K562 (cell line): ENCODE data around the gene CNKSR2. TPM values are rescaled to one million over a fixed set of nuclear protein-coding genes. Genes with fewer than 3 reads are reported as not detected.

Source experiments
- ATAC-seq: fragments of 200-7000 bp; cut with Tn5 transposase; 3 replicates; pipeline ENCODE4 v1.9.1; 2020; ENCODE audit warnings: moderate library complexity
- BruUV-seq: library from RNA; stranded (reverse); fragments of 400-500 nt; replicated peaks from 2 replicates; lab custom pipeline; 2021; lab: Mats Ljungman, UMichigan
- CTCF ChIA-PET: fragments of 300-600 bp; formaldehyde crosslinking; extraction: SDS; loops from one replicate; lab custom pipeline; 2021; ENCODE audit warnings: low intra/inter-chr PET ratio; lab: Yijun Ruan, JAX
- POLR2A ChIA-PET: fragments of 300-600, 350-650 bp; sonication (Branson Sonifier 250); formaldehyde crosslinking; extraction: SDS; loops from one replicate; lab custom pipeline; 2021; ENCODE audit warnings: antibody characterized with exemption, inconsistent platforms; lab: Yijun Ruan, JAX
- DNase-seq, 4 experiments: peaks; one replicate each; pipeline versions ENCODE4 v3.0.0 to v3.0.0-alpha.2; 2011 to 2018; ENCODE audit warnings: low spot score in 3 of 4, mixed read lengths in 3 of 4; ENCODE audit errors: extremely low read depth in 1 of 4
- FAIRE-seq: peaks from 2 replicates; lab custom pipeline; 2011; peaks lifted over from hg19 to GRCh38; lab: Jason Lieb, UNC
- H2AFZ ChIP-seq: 2 replicates; pipeline ENCODE4 v1.6.0; 2011; ENCODE audit warnings: low read depth, low read length, control low read depth, inconsistent platforms
- H3K27ac ChIP-seq: fragments of 200-600 bp; 3 replicates; pipeline ENCODE4 v1.8.0; 2011; ENCODE audit warnings: low read depth, mild to moderate bottlenecking, control low read depth, inconsistent platforms, low read length, moderate library complexity, mixed read lengths; ENCODE audit errors: extremely low read depth
- H3K27me3 ChIP-seq, 2 experiments: fragments of 300-600 bp in 1 of 2; 2 replicates in 1 of 2; 3 replicates in 1 of 2; pipeline versions ENCODE4 v1.6.0 to v1.8.0; 2011; ENCODE audit warnings: inconsistent platforms in 2 of 2, low read length in 2 of 2, mild to moderate bottlenecking in 1 of 2, mixed read lengths in 1 of 2, moderate library complexity in 1 of 2; ENCODE audit not compliant: control insufficient read depth in 2 of 2, insufficient read depth in 2 of 2
- H3K36me3 ChIP-seq: fragments of 300-600 bp; 3 replicates; pipeline ENCODE4 v1.8.0; 2011; ENCODE audit warnings: mild to moderate bottlenecking, low read length, inconsistent platforms; ENCODE audit not compliant: control insufficient read depth, insufficient read depth
- H3K4me1 ChIP-seq, 2 experiments: fragments of 200-600 bp in 1 of 2; replicated peaks in 1 of 2; 2 replicates in 1 of 2; 3 replicates in 1 of 2; pipeline versions ENCODE4 v1.5.1 to v1.8.0; 2011; ENCODE audit warnings: inconsistent platforms in 2 of 2, low read length in 2 of 2, mild to moderate bottlenecking in 1 of 2, mixed read lengths in 1 of 2, moderate library complexity in 1 of 2; ENCODE audit not compliant: control insufficient read depth in 2 of 2, insufficient read depth in 2 of 2
- H3K4me2 ChIP-seq: 2 replicates; pipeline ENCODE4 v1.6.1; 2011; ENCODE audit warnings: low read length, control low read depth, inconsistent platforms, mixed read lengths; ENCODE audit not compliant: insufficient read depth
- H3K4me3 ChIP-seq: fragments of 200-600 bp; sonication (generic), shearing (Covaris generic); 2 replicates; pipeline ENCODE4 v1.5.1; 2016; ENCODE audit warnings: control low read depth, inconsistent platforms
- H3K79me2 ChIP-seq: fragments of 200-600 bp; 3 replicates; pipeline ENCODE4 v1.8.0; 2011; ENCODE audit warnings: low read length, inconsistent platforms; ENCODE audit not compliant: control insufficient read depth, insufficient read depth
- H3K9ac ChIP-seq, 2 experiments: 2 replicates each; pipeline versions ENCODE4 v1.6.0 to v1.6.1; 2011; ENCODE audit warnings: low read depth in 2 of 2, low read length in 2 of 2, control low read depth in 1 of 2, inconsistent platforms in 1 of 2, mild to moderate bottlenecking in 1 of 2, mixed read lengths in 1 of 2; ENCODE audit not compliant: insufficient read depth in 1 of 2
- H3K9me1 ChIP-seq: one replicate; pipeline ENCODE4 v1.6.0; 2011; ENCODE audit warnings: inconsistent platforms, mild to moderate bottlenecking, low read length, moderate library complexity; ENCODE audit not compliant: control insufficient read depth, insufficient read depth
- H3K9me3 ChIP-seq: replicated peaks from 2 replicates; pipeline ENCODE4 v1.5.1; 2011; ENCODE audit warnings: low read depth, low read length, inconsistent platforms; ENCODE audit not compliant: control insufficient read depth, insufficient read depth
- H4K20me1 ChIP-seq: replicated peaks from 2 replicates; pipeline ENCODE4 v1.6.1; 2011; ENCODE audit warnings: low read length, inconsistent platforms, mixed read lengths; ENCODE audit not compliant: control insufficient read depth, insufficient read depth
- AFF1 ChIP-seq, 2 experiments: fragments of 450-650 bp; IDR thresholded peaks; 2 replicates each; pipeline ENCODE4 v1.6.1; 2018; ENCODE audit warnings: mild to moderate bottlenecking in 2 of 2, low read depth in 1 of 2; ENCODE audit not compliant: partially characterized antibody in 2 of 2
- DPF2 ChIP-seq: fragments of 450-650 bp; IDR thresholded peaks from 2 replicates; pipeline ENCODE4 v1.6.1; 2016
- E2F3 ChIP-seq: fragments of 250-450 bp; sonication (Bioruptor Pico); IDR thresholded peaks from 2 replicates; pipeline ENCODE4 v1.4.0; 2020; ENCODE audit warnings: mild to moderate bottlenecking
- ELF2 ChIP-seq: fragments of 250-450 bp; sonication (Bioruptor Pico); IDR thresholded peaks from 2 replicates; pipeline ENCODE4 v1.5.0; 2021; ENCODE audit warnings: mild to moderate bottlenecking
- ETS2 ChIP-seq: IDR thresholded peaks from 2 replicates; pipeline ENCODE4 v1.6.1; 2016; ENCODE audit warnings: borderline replicate concordance, missing genetic modification characterization, mild to moderate bottlenecking, moderate library complexity, missing compliant biosample characterization; ENCODE audit not compliant: poor library complexity, severe bottlenecking
- FIP1L1 ChIP-seq: fragments of 200-400 bp; formaldehyde crosslinking; IDR thresholded peaks from 2 replicates; pipeline ENCODE4 v1.6.1; 2018; ENCODE audit warnings: mild to moderate bottlenecking, low read depth, low read length; ENCODE audit not compliant: poor library complexity, severe bottlenecking
- MAX ChIP-seq: sonication (generic); formaldehyde crosslinking; IDR thresholded peaks from 2 replicates; pipeline ENCODE4 v1.9.0; 2022; ENCODE audit warnings: mild to moderate bottlenecking, missing genetic modification reagents
- NEUROD1 ChIP-seq: fragments of 150-350 bp; IDR thresholded peaks from 2 replicates; pipeline ENCODE4 v1.6.1; 2014; ENCODE audit warnings: borderline replicate concordance, low read length, low read depth; ENCODE audit not compliant: partially characterized antibody
- NONO ChIP-seq, 2 experiments: fragments of 200-400 bp in 1 of 2; fragments of 450-650 bp in 1 of 2; formaldehyde crosslinking in 1 of 2; IDR thresholded peaks; 2 replicates each; pipeline ENCODE4 v1.6.1; 2017; ENCODE audit warnings: low read depth in 2 of 2, mild to moderate bottlenecking in 2 of 2, moderate library complexity in 2 of 2, low read length in 1 of 2
- PHB ChIP-seq: fragments of 250-450 bp; sonication (Bioruptor Pico); IDR thresholded peaks from 2 replicates; pipeline ENCODE4 v1.5.0; 2021
- POU5F1 ChIP-seq: fragments of 150-350 bp; IDR thresholded peaks from 2 replicates; pipeline ENCODE4 v1.6.1; 2014; ENCODE audit warnings: borderline replicate concordance, low read length, low read depth, mild to moderate bottlenecking; ENCODE audit not compliant: partially characterized antibody
- SNRNP70 ChIP-seq: fragments of 200-400 bp; formaldehyde crosslinking; optimal IDR thresholded peaks from 2 replicates; pipeline ENCODE3; 2017; ENCODE audit warnings: low read depth, low read length
- STAG1 ChIP-seq: sonication (generic); formaldehyde crosslinking; IDR thresholded peaks from 2 replicates; pipeline ENCODE4 v1.5.0; 2020; ENCODE audit warnings: missing genetic modification reagents, borderline replicate concordance
- UBTF ChIP-seq, 2 experiments: IDR thresholded peaks; 2 replicates each; pipeline ENCODE4 v1.6.1; 2012; ENCODE audit warnings: improper control_type of control experiment in 2 of 2, low read depth in 2 of 2, low read length in 2 of 2, borderline replicate concordance in 1 of 2
- ZNF24 ChIP-seq: fragments of 450-650 bp; IDR thresholded peaks from 2 replicates; pipeline ENCODE4 v1.6.1; 2016
- ZNF324 ChIP-seq: fragments of 250-450 bp; sonication (Bioruptor Pico); IDR thresholded peaks from 2 replicates; pipeline ENCODE4 v1.4.0; 2020; ENCODE audit warnings: mild to moderate bottlenecking
- WGBS: fragments of 100-300 bp; shearing (Covaris generic); methylation state at CpG from one replicate; pipeline ENCODE4 v1.1.6; 2016; ENCODE audit warnings: low coverage, mixed read lengths; ENCODE audit not compliant: insufficient coverage; ENCODE audit errors: missing lambda C conversion rate; 5-methylcytosine and 5-hydroxymethylcytosine counted together
- in situ Hi-C: fragments of 300-500 bp; cut with MboI; formaldehyde crosslinking; loops from 4 replicates; pipeline ENCODE4 v1.15.0; 2018; ENCODE audit warnings: inconsistent platforms, mixed read lengths
- intact Hi-C: fragments of 100-400 bp; cut with micrococcal nuclease; formaldehyde crosslinking; loops from 2 replicates; pipeline ENCODE4 v1.14.2; 2022
- polyA plus RNA-seq, 8 experiments: library from polyadenylated mRNA; depleted of rRNA in 4 of 8; stranded (reverse) in 5 of 8; unstranded in 3 of 8; fragments of >200 nt; fragmentation: Nextera tagmentation in 2 of 8; fragmentation: Illumina TruSeq in 1 of 8; extraction: Ambion mirVana in 2 of 8; extraction: Trizol in 1 of 8; gene quantifications; 2 replicates each; pipeline versions ENCODE4 v1.2.1 to v1.2.3, GENCODE V29; 2011 to 2014; ENCODE audit warnings: inconsistent platforms in 1 of 8, missing spikeins in 1 of 8
- total RNA-seq, 7 experiments: library from RNA; depleted of rRNA in 6 of 7; stranded (reverse); fragments of >200 nt in 6 of 7; fragmentation: Illumina TruSeq in 2 of 7; extraction: Trizol in 2 of 7; gene quantifications; 2 replicates each; pipeline versions ENCODE4 v1.2.1 to v1.2.3, GENCODE V29; 2011 to 2021; ENCODE audit warnings: low replicate concordance in 1 of 7

Gene CNKSR2
- total and polyA plus RNA-seq, 9 of the 15 experiments (the other 6 are each of a cell fraction or from before 2014, with no cell fraction given): not detected

GRCh38 chrX:21438792-21439191 is 64.6 kb downstream of the CNKSR2 start (continued):
- TF ChIP-seq UBTF (IDR thresholded peaks at IDR 0.05; ENCODE audit: borderline replicate concordance in 1 of 2, low read depth in 2 of 2, low read length in 2 of 2): no peak
- no peak for TF ChIP-seq DPF2

GRCh38 chrX:21440911-21441310 is 66.7 kb downstream of the CNKSR2 start:
- H3K27me3 ChIP-seq: no peaks in the 10 kb centered on the region
- H2AFZ ChIP-seq: no peak overlapping the region
- 0% methylated on average over 1 of the region's 1 CpG for WGBS
- ATAC-seq (no peak), FAIRE-seq (no peak)
- H3K9ac ChIP-seq: no peak overlapping the region
- H3K27ac ChIP-seq: no peak overlapping the region
- H4K20me1 ChIP-seq: no peaks in the 10 kb centered on the region
- TF ChIP-seq STAG1 (CRISPR knock-in tag) (no peak), ZNF324 (CRISPR knock-in tag) (no peak), FIP1L1 (no peak), NEUROD1 (no peak), ZNF24 (no peak), NONO (IDR thresholded peaks at IDR 0.05; ENCODE audit: low read depth in 2 of 2, low read length in 1 of 2) (no peak), AFF1 (IDR thresholded peaks at IDR 0.05; ENCODE audit: low read depth in 1 of 2, partially characterized antibody in 2 of 2) (no peak), SNRNP70 (no peak), ELF2 (CRISPR knock-in tag) (no peak), MAX (CRISPR knock-in tag) (no peak), POU5F1 (no peak), ETS2 (tag) (no peak), PHB (CRISPR knock-in tag) (no peak), E2F3 (CRISPR knock-in tag) (no peak)
- TF ChIP-seq, all 486 proteins: peak for 0
- Histone ChIP-seq H3K36me3 (no peaks in the 10 kb centered on the region), H3K4me1 (no peaks in the 10 kb centered on the region), H3K9me3 (no peaks in the 10 kb centered on the region), H3K4me3 (no peak overlapping the region), H3K4me2 (no peak overlapping the region), H3K9me1 (no peaks in the 10 kb centered on the region), H3K79me2 (no peaks in the 10 kb centered on the region)
- in situ Hi-C loops (no loop called here), intact Hi-C loops (no loop called here)
- no TSS peak for BruUV-seq
- ChIA-PET CTCF (no interaction called here), POLR2A (no interaction called here)
- no peak for DNase-seq
